Stomach (tissue), 4 donors: ENCODE results near the gene FKBP3.

Experiments used
- CTCF ChIP-seq, 7 experiments: fragments of 450-650 bp in 4 of 7; fragments of 200-600 bp in 3 of 7; sonication (generic) in 3 of 7; IDR thresholded peaks; one replicate each; pipeline ENCODE4 v1.5.1; 2016 to 2019; ENCODE audit warnings: antibody characterized with exemption in 7 of 7, control low read depth in 2 of 7, mild to moderate bottlenecking in 1 of 7
- EP300 ChIP-seq: sonication (generic); formaldehyde crosslinking; IDR thresholded peaks from one replicate; pipeline ENCODE4 v1.6.1; 2017; ENCODE audit warnings: antibody characterized with exemption

GRCh38 chr14:45120096-45120495, 14.2 kb downstream of the FKBP3 start:
- no peak for TF ChIP-seq CTCF (IDR thresholded peaks at IDR 0.05)
- TF ChIP-seq EP300, result no peak
